Central memory CD8-positive, alpha-beta T cell (primary cell): ENCODE measurements around the gene HAL.
A peak's percentile ranks its signal among the peaks of the same experiment; 100 is the strongest.

ENCODE experiments used
- ATAC-seq: fragments of 150-1000 bp; cut with Tn5 transposase; replicated peaks from 2 replicates; pipeline ENCODE4 v1.10.0; 2022; ENCODE audit warnings: mild to moderate bottlenecking, moderate FRiP score, moderate number of reproducible peaks; ENCODE audit not compliant: poor library complexity, severe bottlenecking; ENCODE audit errors: extremely low read depth
- DNase-seq, 2 donors: peaks; one replicate each; pipeline ENCODE4 v3.0.0; 2021; ENCODE audit warnings: low spot score in 2 of 2
- H3K27ac Mint-ChIP-seq: one replicate; pipeline ENCODE4 v1.8.0; 2022; ENCODE audit warnings: low read depth, mild to moderate bottlenecking, moderate library complexity, mixed read lengths
- H3K27me3 Mint-ChIP-seq: one replicate; pipeline ENCODE4 v1.8.0; 2022; ENCODE audit warnings: mixed read lengths
- H3K36me3 Mint-ChIP-seq: one replicate; pipeline ENCODE4 v1.8.0; 2022; ENCODE audit warnings: mild to moderate bottlenecking, moderate library complexity, mixed read lengths; ENCODE audit not compliant: insufficient read depth
- H3K4me1 Mint-ChIP-seq: one replicate; pipeline ENCODE4 v1.8.0; 2022; ENCODE audit warnings: mixed read lengths
- H3K4me3 Mint-ChIP-seq: one replicate; pipeline ENCODE4 v1.8.0; 2022; ENCODE audit warnings: mild to moderate bottlenecking, moderate library complexity, mixed read lengths
- H3K9me3 Mint-ChIP-seq: one replicate; pipeline ENCODE4 v1.8.0; 2022; ENCODE audit warnings: mixed read lengths

HAL gene

GRCh38 chr12:96033549-96034389 is 37.6 kb upstream of the HAL start:
- ATAC-seq = no peak
- Mint-ChIP-seq H3K4me3 (no peak overlapping the region), H3K27ac (no peak overlapping the region), H3K9me3 (no peaks in the 10 kb centered on the region), H3K4me1 (peaks cover 11% of the 10 kb centered on the region), H3K27me3 (no peaks in the 10 kb centered on the region), H3K36me3 (peaks cover 3% of the 10 kb centered on the region)
- DNase-seq = no peak

GRCh38 chr12:96029826-96030225 is 33.7 kb upstream of the HAL start:
- Mint-ChIP-seq H3K27ac (peak overlapping the region; percentile 20), H3K27me3 (no peaks in the 10 kb centered on the region), H3K4me1 (peaks cover 11% of the 10 kb centered on the region), H3K9me3 (no peaks in the 10 kb centered on the region), H3K4me3 (no peak overlapping the region), H3K36me3 (peaks cover 8% of the 10 kb centered on the region)
- ATAC-seq (no peak), DNase-seq (no peak)

GRCh38 chr12:96028538-96028937 is 32.4 kb upstream of the HAL start:
- Mint-ChIP-seq H3K36me3 (peaks cover 17% of the 10 kb centered on the region), H3K4me3 (no peak overlapping the region), H3K9me3 (no peaks in the 10 kb centered on the region), H3K27ac (no peak overlapping the region), H3K27me3 (no peaks in the 10 kb centered on the region), H3K4me1 (peaks cover 11% of the 10 kb centered on the region)
- ATAC-seq (no peak), DNase-seq (no peak)

- no peak for ATAC-seq
- no peaks in the 10 kb centered on the region for H3K9me3 Mint-ChIP-seq
- H3K4me3 Mint-ChIP-seq = no peak overlapping the region
- H3K27ac Mint-ChIP-seq = no peak overlapping the region
- peaks cover 11% of the 10 kb centered on the region for H3K4me1 Mint-ChIP-seq
- no peak for DNase-seq
- no peaks in the 10 kb centered on the region for H3K27me3 Mint-ChIP-seq
- peaks cover 28% of the 10 kb centered on the region for H3K36me3 Mint-ChIP-seq
Measured at GRCh38 chr12:96026331-96026730, 30.2 kb upstream of the HAL start.

GRCh38 chr12:96025518-96025917 is 29.4 kb upstream of the HAL start:
- Mint-ChIP-seq H3K4me3 (no peak overlapping the region), H3K9me3 (no peaks in the 10 kb centered on the region), H3K36me3 (peaks cover 32% of the 10 kb centered on the region), H3K27me3 (no peaks in the 10 kb centered on the region), H3K27ac (no peak overlapping the region), H3K4me1 (peaks cover 10% of the 10 kb centered on the region)
- no peak for DNase-seq
- no peak for ATAC-seq

GRCh38 chr12:96020314-96021003 is 24.3 kb upstream of the HAL start:
- H3K36me3 Mint-ChIP-seq = peaks cover 44% of the 10 kb centered on the region
- no peak overlapping the region for H3K4me3 Mint-ChIP-seq
- DNase-seq = no peak

GRCh38 chr12:96015672-96016071 is 19.5 kb upstream of the HAL start:
- Mint-ChIP-seq H3K4me1 (no peaks in the 10 kb centered on the region), H3K27ac (no peak overlapping the region), H3K4me3 (no peak overlapping the region), H3K36me3 (peaks cover 54% of the 10 kb centered on the region), H3K27me3 (no peaks in the 10 kb centered on the region), H3K9me3 (no peaks in the 10 kb centered on the region)
- DNase-seq (no peak), ATAC-seq (no peak)

More at GRCh38 chr12:96020314-96021003, 24.3 kb upstream of the HAL start:
- no peaks in the 10 kb centered on the region for H3K9me3 Mint-ChIP-seq
- H3K27ac Mint-ChIP-seq = no peak overlapping the region
- no peak for ATAC-seq
- H3K27me3 Mint-ChIP-seq = no peaks in the 10 kb centered on the region
- H3K4me1 Mint-ChIP-seq = no peaks in the 10 kb centered on the region

GRCh38 chr12:96014943-96015599 is 18.9 kb upstream of the HAL start:
- no peak for ATAC-seq
- H3K4me1 Mint-ChIP-seq = no peaks in the 10 kb centered on the region
- H3K36me3 Mint-ChIP-seq = peaks cover 56% of the 10 kb centered on the region
- H3K27ac Mint-ChIP-seq = peak overlapping the region; percentile 55
- no peak for DNase-seq
- no peaks in the 10 kb centered on the region for H3K27me3 Mint-ChIP-seq
- H3K9me3 Mint-ChIP-seq = no peaks in the 10 kb centered on the region
- no peak overlapping the region for H3K4me3 Mint-ChIP-seq

- no peak overlapping the region for H3K4me3 Mint-ChIP-seq
- ATAC-seq = no peak
- peaks cover 55% of the 10 kb centered on the region for H3K36me3 Mint-ChIP-seq
- H3K27me3 Mint-ChIP-seq = no peaks in the 10 kb centered on the region
- H3K4me1 Mint-ChIP-seq = no peaks in the 10 kb centered on the region
- no peaks in the 10 kb centered on the region for H3K9me3 Mint-ChIP-seq
- DNase-seq = no peak
- H3K27ac Mint-ChIP-seq = no peak overlapping the region
Measured at GRCh38 chr12:96007729-96008128, 11.6 kb upstream of the HAL start.

GRCh38 chr12:96006727-96007126 is 10.6 kb upstream of the HAL start:
- H3K4me1 Mint-ChIP-seq = no peaks in the 10 kb centered on the region
- H3K27me3 Mint-ChIP-seq = no peaks in the 10 kb centered on the region
- peaks cover 47% of the 10 kb centered on the region for H3K36me3 Mint-ChIP-seq
- no peaks in the 10 kb centered on the region for H3K9me3 Mint-ChIP-seq
- H3K27ac Mint-ChIP-seq = no peak overlapping the region
- DNase-seq (no peak), ATAC-seq (no peak)
- H3K4me3 Mint-ChIP-seq = no peak overlapping the region

GRCh38 chr12:96000858-96001257 is 4.7 kb upstream of the HAL start:
- Mint-ChIP-seq H3K27ac (no peak overlapping the region), H3K36me3 (peaks cover 28% of the 10 kb centered on the region), H3K4me3 (no peak overlapping the region), H3K27me3 (no peaks in the 10 kb centered on the region), H3K9me3 (no peaks in the 10 kb centered on the region), H3K4me1 (peaks cover 8% of the 10 kb centered on the region)
- ATAC-seq (no peak), DNase-seq (no peak)

GRCh38 chr12:95999484-95999883 is 3.3 kb upstream of the HAL start:
- Mint-ChIP-seq H3K27ac (no peak overlapping the region), H3K4me1 (peaks cover 8% of the 10 kb centered on the region), H3K9me3 (no peaks in the 10 kb centered on the region), H3K27me3 (no peaks in the 10 kb centered on the region), H3K36me3 (peaks cover 19% of the 10 kb centered on the region), H3K4me3 (no peak overlapping the region)
- ATAC-seq (no peak), DNase-seq (no peak)
